ENCODE measurements around the gene RETN. TPM values are rescaled to one million over a fixed set of nuclear protein-coding genes. Genes with fewer than 3 reads are reported as not detected.

The RETN gene
- polyA plus RNA-seq, 1 of the 3 experiments (the other 2 are of a cell fraction), result not detected

DNA sequence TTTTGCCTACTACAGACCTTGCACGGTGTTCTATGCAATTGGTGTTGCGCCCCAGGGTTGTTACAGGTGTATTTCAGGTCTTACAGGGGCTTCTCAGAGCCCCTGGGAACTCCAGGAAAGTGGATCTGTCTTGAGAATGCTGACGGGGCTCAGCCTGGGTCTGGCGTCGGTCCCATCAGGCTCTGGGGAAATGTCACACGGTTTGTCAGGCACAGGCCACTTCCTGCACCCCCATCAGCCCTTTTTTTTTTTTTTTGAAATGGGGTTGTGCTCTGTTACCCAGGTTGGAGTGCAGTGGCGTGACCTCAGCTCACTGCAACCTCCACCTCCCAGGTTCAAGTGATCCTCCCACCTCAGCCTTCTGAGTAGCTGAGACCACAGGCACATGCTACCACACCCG, 49.8 kb downstream of the RETN start:
- TF ChIP-seq RCOR1 (IDR thresholded peaks at IDR 0.05; ENCODE audit: low read length), result no peak
- no peak for TF ChIP-seq SIN3A (IDR thresholded peaks at IDR 0.05; ENCODE audit: borderline replicate concordance, low read depth, low read length)
- no peak for TF ChIP-seq TAF1 (IDR thresholded peaks at IDR 0.05; ENCODE audit: borderline replicate concordance, low read depth, low read length)
- no peak for TF ChIP-seq EZH2phosphoT487 (IDR thresholded peaks at IDR 0.05; ENCODE audit: borderline replicate concordance, low read depth)
- TF ChIP-seq RFX5 (IDR thresholded peaks at IDR 0.05; ENCODE audit: low read length), result no peak
- TF ChIP-seq FOXM1 (IDR thresholded peaks at IDR 0.05; ENCODE audit: low read depth), result no peak
- TF ChIP-seq MXI1 (IDR thresholded peaks at IDR 0.05; ENCODE audit: low read depth, low read length), result no peak
- TF ChIP-seq CHD2 (IDR thresholded peaks at IDR 0.05; ENCODE audit: low read length, partially characterized antibody), result no peak
- TF ChIP-seq, protein P1, sequence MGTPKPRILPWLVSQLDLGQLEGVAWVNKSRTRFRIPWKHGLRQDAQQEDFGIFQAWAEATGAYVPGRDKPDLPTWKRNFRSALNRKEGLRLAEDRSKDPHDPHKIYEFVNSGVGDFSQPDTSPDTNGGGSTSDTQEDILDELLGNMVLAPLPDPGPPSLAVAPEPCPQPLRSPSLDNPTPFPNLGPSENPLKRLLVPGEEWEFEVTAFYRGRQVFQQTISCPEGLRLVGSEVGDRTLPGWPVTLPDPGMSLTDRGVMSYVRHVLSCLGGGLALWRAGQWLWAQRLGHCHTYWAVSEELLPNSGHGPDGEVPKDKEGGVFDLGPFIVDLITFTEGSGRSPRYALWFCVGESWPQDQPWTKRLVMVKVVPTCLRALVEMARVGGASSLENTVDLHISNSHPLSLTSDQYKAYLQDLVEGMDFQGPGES (IDR thresholded peaks at IDR 0.05; ENCODE audit: low read depth, low read length), result no peak
- TF ChIP-seq FOXJ3 (CRISPR knock-in tag; IDR thresholded peaks at IDR 0.05), result no peak
- TF ChIP-seq, protein P2, sequence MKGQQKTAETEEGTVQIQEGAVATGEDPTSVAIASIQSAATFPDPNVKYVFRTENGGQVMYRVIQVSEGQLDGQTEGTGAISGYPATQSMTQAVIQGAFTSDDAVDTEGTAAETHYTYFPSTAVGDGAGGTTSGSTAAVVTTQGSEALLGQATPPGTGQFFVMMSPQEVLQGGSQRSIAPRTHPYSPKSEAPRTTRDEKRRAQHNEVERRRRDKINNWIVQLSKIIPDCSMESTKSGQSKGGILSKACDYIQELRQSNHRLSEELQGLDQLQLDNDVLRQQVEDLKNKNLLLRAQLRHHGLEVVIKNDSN (IDR thresholded peaks at IDR 0.05; ENCODE audit: borderline replicate concordance, low read depth), result no peak
- TF ChIP-seq, protein P3, sequence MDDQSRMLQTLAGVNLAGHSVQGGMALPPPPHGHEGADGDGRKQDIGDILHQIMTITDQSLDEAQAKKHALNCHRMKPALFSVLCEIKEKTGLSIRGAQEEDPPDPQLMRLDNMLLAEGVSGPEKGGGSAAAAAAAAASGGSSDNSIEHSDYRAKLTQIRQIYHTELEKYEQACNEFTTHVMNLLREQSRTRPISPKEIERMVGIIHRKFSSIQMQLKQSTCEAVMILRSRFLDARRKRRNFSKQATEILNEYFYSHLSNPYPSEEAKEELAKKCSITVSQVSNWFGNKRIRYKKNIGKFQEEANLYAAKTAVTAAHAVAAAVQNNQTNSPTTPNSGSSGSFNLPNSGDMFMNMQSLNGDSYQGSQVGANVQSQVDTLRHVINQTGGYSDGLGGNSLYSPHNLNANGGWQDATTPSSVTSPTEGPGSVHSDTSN (IDR thresholded peaks at IDR 0.05), result no peak
- TF ChIP-seq NRF1 (IDR thresholded peaks at IDR 0.05; ENCODE audit: low read depth, low read length), result no peak
- no peak for TF ChIP-seq EP300 (IDR thresholded peaks at IDR 0.05; ENCODE audit: borderline replicate concordance in 1 of 2, low read depth in 1 of 2, low read length in 1 of 2)
- no peak for TF ChIP-seq GATA2 (CRISPR knock-in tag; IDR thresholded peaks at IDR 0.05)
- no peak for TF ChIP-seq JUND (IDR thresholded peaks at IDR 0.05)
- TF ChIP-seq ELF1 (IDR thresholded peaks at IDR 0.05), result no peak
- TF ChIP-seq TEAD4 (IDR thresholded peaks at IDR 0.05; ENCODE audit: borderline replicate concordance, insufficient read depth), result no peak
- TF ChIP-seq RXRA (IDR thresholded peaks at IDR 0.05; ENCODE audit: borderline replicate concordance, low read depth), result no peak
- TF ChIP-seq, protein P4, sequence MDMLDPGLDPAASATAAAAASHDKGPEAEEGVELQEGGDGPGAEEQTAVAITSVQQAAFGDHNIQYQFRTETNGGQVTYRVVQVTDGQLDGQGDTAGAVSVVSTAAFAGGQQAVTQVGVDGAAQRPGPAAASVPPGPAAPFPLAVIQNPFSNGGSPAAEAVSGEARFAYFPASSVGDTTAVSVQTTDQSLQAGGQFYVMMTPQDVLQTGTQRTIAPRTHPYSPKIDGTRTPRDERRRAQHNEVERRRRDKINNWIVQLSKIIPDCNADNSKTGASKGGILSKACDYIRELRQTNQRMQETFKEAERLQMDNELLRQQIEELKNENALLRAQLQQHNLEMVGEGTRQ (IDR thresholded peaks at IDR 0.05; ENCODE audit: borderline replicate concordance, low read depth, low read length), result no peak
- H4K20me1 ChIP-seq (ENCODE audit: insufficient read depth), result no peaks in the 10 kb centered on the region
- H3K27me3 ChIP-seq (ENCODE audit: insufficient read depth), result peaks cover 61% of the 10 kb centered on the region
- no peak overlapping the region for H3K4me3 ChIP-seq (ENCODE audit: low read depth in 2 of 2, low read length in 1 of 2)
- no peaks in the 10 kb centered on the region for H3F3A ChIP-seq (replicated peaks; ENCODE audit: insufficient read depth)
- H3K79me2 ChIP-seq (ENCODE audit: insufficient read depth), result no peaks in the 10 kb centered on the region
- no peaks in the 10 kb centered on the region for H3K36me3 ChIP-seq (replicated peaks in 1 of 2; ENCODE audit: control insufficient read depth in 1 of 2, insufficient read depth in 2 of 2, low read length in 1 of 2)
- no peaks in the 10 kb centered on the region for H3K9me3 ChIP-seq
- 9% methylated on average over 8 of the region's 8 CpGs for WGBS (ENCODE audit: low lambda C conversion rate)
- DNase-seq, result no peak
- no peak overlapping the region for H3K4me2 ChIP-seq
- no peaks in the 10 kb centered on the region for H3K4me1 ChIP-seq (ENCODE audit: control insufficient read depth in 1 of 2, insufficient read depth in 2 of 2, low read depth in 1 of 2, low read length in 1 of 2)
- H3K9me2 ChIP-seq, result no peaks in the 10 kb centered on the region
- POLR2A ChIA-PET, result no interaction called here
- no peak overlapping the region for H3K27ac ChIP-seq (ENCODE audit: low read depth in 2 of 2, low read length in 1 of 2)
- CTCF ChIA-PET, result no interaction called here
- no peak overlapping the region for H2AFZ ChIP-seq (ENCODE audit: low read depth)
- H3K9ac ChIP-seq, result no peak overlapping the region

Other genes with a start within 250 kb of the RETN start
- gene PEX11G, start 180.0 kb upstream of the RETN start, polyA plus RNA-seq (2012; rRNA removed), result 6.1 and 6.4 TPM in 2 replicates
- 29.7 and 49.3 TPM in 2 replicates for gene ZNF358, start 152.9 kb upstream of the RETN start, polyA plus RNA-seq (2012; rRNA removed)
- 28.4 and 28.9 TPM in 2 replicates for gene MCOLN1, start 146.4 kb upstream of the RETN start, polyA plus RNA-seq (2012; rRNA removed)
- 40.5 and 90.5 TPM in 2 replicates for gene PNPLA6, start 133.3 kb upstream of the RETN start, polyA plus RNA-seq (2012; rRNA removed)
- 0.05 and 0.08 TPM in 2 replicates for gene CAMSAP3, start 73.2 kb upstream of the RETN start, polyA plus RNA-seq (2012; rRNA removed)
- 36.5 and 43.3 TPM in 2 replicates for gene XAB2, start 39.5 kb upstream of the RETN start, polyA plus RNA-seq (2012; rRNA removed)
- gene PET100, start 39.3 kb upstream of the RETN start, polyA plus RNA-seq (2012; rRNA removed), result 48.1 and 54.0 TPM in 2 replicates
- gene PCP2, start 35.3 kb upstream of the RETN start, polyA plus RNA-seq (2012; rRNA removed), result not detected in 2 replicates
- 1.3 and 4.7 TPM in 2 replicates for gene STXBP2, start 31.9 kb upstream of the RETN start, polyA plus RNA-seq (2012; rRNA removed)
- not detected in 2 replicates for gene MCEMP1, start 8.0 kb downstream of the RETN start, polyA plus RNA-seq (2012; rRNA removed)
- gene TRAPPC5, start 11.8 kb downstream of the RETN start, polyA plus RNA-seq (2012; rRNA removed), result 44.1 and 49.4 TPM in 2 replicates
- gene FCER2, start 33.1 kb downstream of the RETN start, polyA plus RNA-seq (2012; rRNA removed), result not detected in 2 replicates
- not detected in 2 replicates for gene CLEC4G, start 63.1 kb downstream of the RETN start, polyA plus RNA-seq (2012; rRNA removed)
- not detected in 2 replicates for gene CD209, start 78.5 kb downstream of the RETN start, polyA plus RNA-seq (2012; rRNA removed)
- gene CLEC4M, start 94.2 kb downstream of the RETN start, polyA plus RNA-seq (2012; rRNA removed), result not detected in 2 replicates
- 8.5 and 9.7 TPM in 2 replicates for gene EVI5L, start 161.2 kb downstream of the RETN start, polyA plus RNA-seq (2012; rRNA removed)
- 0.10 and 0.18 TPM in 2 replicates for gene PRR36, start 205.3 kb downstream of the RETN start, polyA plus RNA-seq (2012; rRNA removed)
- 0.02 and 0.23 TPM in 2 replicates for gene LRRC8E, start 219.5 kb downstream of the RETN start, polyA plus RNA-seq (2012; rRNA removed)
- gene MAP2K7, start 234.8 kb downstream of the RETN start, polyA plus RNA-seq (2012; rRNA removed), result 13.0 and 13.6 TPM in 2 replicates
- 0.78 and 0.87 TPM in 2 replicates for gene TGFBR3L, start 245.8 kb downstream of the RETN start, polyA plus RNA-seq (2012; rRNA removed)

Data from SK-N-SH (cell line).